Esophagus mucosa (tissue), 1 donor: ENCODE data around the gene ULK4. TPM values are rescaled to one million over a fixed set of nuclear protein-coding genes. Genes with fewer than 3 reads are reported as not detected.

Experiments
- ATAC-seq: fragments of 200-7000 bp; cut with Tn5 transposase; one replicate; pipeline ENCODE4 v1.9.1; 2020
- total RNA-seq: library from RNA; stranded (reverse); gene quantifications from one replicate; pipeline ENCODE4 v1.2.4, GENCODE V29; 2023
- donor health status: DM: yes; HTN: yes; CAD: no.

The ULK4 gene
- total RNA-seq, 1 donor from 2014 or later = 6.0 TPM

DNA sequence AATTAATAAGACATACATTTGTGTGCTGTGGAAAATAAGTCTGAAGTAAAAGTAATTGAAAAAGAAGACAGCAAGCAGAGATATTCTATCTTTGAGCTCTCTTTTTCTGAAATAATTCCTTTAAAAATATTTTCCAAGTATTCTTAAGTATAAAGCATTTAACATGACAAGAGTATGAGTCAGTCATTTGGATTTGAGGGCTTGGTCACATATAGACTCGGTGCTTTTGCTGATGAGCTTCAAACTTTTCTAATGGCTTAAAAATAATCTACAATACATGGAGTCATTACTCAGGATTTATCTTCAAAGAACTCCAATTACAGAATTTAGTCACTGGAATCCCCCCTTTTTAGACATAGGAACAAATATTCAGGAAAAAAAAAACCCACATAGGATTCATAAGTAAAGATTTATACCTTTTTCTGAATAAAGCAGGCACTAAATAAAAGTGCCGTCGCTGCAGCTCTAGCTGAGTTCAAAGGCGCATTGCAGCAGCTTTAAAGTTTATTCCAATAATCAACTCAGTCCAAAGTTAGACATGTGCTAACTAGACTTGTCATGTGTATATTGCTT lies 615.1 kb downstream of the ULK4 start:
- ATAC-seq = peak; percentile 43

DNA sequence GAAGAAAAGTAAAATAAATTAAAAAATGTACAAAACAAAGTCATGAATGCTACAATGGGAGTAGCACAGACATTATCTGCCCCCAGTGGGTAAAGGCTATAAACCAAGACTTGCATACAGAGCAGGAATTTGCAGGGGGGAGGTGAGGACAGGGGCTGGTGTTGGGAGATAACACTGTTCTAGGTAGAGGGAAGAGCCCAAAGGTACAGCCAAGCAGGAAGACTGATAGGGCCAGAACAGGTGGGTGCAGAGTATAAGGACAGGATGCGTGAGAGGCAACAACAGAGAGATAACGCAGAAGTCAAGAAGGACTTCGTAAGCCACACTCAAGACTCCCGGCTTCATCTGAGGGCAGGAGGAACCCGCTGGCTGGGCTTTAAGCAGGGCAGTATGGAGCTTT lies 616.1 kb downstream of the ULK4 start:
- no peak for ATAC-seq

DNA sequence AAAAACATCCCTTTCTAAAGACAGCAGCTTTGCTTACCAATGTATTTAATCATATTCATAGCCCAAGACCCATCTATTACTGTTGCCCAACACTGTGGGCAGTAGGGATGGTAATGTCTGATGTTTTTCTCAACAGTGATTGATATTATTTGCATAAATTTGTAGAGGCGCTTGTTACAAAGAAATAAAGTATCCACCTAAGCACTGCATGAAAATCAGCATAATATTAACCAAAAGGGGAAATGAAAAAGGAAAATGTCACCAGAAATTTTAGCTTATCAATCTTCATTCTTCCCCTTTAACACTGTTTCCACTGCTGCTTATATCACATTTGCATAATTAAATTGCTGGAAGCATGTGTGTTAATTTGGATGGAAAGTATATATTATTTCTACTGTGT lies 622.1 kb downstream of the ULK4 start:
- no peak for ATAC-seq

DNA sequence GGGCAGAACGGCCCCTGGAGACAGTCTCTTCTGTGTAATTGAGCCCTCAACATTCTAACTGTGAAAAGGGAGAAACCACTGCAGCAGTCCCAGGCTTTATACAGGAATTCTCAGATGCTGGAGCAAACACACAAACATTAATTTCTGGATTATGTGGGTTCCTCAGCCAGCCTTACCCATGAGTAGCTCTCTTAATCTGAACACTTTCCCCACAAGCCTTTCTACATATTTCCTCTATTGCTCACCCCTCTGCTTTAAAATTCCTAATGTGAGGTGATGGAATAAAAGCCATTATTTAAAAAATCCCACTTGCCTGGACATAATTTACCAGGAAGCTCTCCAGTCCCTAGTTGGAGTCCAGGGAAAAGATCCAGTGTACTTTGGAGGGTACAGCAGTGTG lies 623.6 kb downstream of the ULK4 start:
- no peak for ATAC-seq

DNA sequence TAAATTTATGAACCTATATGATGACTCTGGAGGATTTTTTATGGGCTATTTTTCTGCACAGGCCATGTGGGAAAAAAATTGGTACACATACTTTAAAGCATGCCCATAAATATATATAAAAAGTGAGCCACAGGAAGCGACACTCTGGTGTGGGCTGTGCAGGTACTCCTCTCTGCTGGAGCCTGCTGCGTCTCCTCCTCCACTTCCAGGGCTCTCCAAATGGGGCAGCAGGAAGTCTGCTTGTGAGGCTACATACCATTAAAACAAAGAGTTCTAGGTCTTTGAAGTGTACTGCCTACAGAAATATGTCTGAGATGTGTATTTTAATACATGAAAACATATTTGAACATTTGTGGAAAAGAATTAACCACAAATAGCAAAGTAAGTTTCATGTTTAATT lies 627.5 kb downstream of the ULK4 start:
- ATAC-seq = no peak

DNA sequence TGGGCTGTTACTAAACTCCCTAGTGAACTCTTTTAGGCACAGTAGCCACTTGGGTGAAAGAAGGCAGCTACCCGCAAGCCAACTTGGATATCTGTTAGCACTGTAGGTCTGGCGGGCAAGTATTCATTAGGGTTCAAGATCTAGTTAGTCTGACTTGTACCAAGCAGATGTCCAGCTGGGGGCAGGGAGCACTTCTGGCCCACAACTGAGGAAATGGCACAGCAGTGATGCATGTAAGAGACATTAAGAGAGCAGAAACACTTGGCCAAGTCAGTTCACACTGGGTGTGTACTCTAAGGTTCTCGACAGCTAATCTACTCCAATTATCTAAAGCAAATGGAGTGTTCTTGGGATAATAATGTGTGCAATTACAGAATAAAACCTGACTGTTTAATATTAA lies 630.9 kb downstream of the ULK4 start:
- no peak for ATAC-seq

DNA sequence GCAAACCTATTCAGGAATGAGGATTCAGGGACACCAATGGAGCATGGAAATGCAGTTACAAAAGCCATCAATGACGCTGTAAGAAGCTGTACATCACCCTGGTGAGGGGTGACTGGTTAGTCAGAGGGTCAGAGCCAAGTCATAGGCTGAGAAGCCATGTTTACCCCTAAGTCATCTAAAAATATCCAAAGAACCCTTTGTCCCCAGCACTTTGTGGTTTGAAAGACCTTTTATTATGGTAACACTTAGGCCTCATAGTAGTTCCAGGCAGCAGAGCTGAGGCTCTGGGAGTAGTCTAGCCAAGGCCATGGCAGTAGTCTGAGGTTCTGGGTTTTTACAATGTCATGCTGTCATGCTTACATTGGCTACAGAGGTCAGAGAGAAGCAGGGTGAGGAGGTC lies 631.4 kb downstream of the ULK4 start:
- no peak for ATAC-seq

DNA sequence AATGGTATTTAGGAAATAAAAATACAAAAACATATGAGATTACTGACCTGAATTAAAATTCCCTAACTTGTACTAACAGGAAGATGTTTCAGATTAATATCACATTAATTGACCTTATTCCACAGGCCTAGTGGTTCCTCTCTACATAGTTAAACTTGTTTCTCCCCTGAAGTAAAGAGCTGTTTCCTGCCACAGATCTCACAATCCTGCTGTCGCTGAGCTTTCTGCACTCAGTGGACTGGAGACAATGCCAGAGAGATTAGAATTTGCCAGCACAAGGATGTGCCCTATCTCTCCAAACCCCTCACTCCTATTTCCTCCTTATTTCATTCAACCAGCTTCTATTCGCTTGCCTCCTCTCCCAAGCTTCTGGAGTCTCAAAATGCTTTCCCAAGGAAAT lies 632.0 kb downstream of the ULK4 start:
- no peak for ATAC-seq

DNA sequence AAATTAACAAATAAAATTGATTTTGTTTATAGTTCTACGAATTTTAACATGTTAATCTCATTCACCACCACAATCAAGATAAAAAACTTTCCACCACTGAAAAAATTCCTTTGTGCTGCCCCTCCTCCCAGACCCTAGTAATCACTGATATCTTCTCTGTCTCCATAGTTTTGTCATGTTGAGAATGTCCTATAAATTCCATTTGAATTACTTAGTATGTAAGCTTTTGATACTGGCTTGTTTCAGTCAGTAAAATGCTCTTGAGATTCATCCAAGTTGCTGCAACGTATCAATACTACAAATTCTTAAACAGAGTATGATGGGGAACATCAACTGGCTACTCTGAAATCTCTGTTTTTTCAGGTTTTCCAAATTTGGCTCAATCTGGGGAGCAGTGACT lies 633.0 kb downstream of the ULK4 start:
- ATAC-seq = no peak

DNA sequence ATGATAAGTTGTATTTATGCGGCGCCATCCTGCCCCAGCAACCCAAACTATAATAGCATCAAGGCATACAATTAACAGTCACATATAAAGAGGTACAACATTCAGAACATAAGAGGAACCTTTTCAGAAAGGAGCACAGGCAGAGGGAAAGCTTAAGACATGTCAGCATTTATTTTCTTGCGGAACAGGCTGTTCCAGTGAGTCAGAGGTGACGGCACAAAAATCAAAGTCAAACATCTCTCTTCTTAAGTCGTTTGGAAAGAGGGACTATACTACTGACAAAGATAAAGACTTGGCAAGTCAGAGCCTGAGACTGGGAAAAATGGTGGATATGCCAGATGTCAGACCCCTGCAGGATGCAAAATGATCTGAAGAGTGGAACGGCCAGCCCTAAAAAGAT lies 634.2 kb downstream of the ULK4 start:
- peak; percentile 91 for ATAC-seq

DNA sequence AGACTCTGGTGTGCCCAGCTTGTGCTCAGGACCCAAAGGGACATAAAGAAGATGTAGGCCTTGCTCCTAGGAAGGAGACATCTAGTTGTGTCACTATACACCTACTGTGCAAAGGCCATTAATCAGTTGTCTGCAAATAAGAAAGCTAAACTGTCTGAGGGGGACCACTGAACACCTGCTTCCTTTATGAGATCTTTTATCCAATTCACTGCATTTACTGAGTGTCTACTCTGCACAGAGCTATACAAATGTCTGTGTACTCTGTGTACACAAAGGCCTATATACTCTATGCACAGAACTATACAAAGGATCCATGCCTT lies 637.8 kb downstream of the ULK4 start:
- no peak for ATAC-seq

DNA sequence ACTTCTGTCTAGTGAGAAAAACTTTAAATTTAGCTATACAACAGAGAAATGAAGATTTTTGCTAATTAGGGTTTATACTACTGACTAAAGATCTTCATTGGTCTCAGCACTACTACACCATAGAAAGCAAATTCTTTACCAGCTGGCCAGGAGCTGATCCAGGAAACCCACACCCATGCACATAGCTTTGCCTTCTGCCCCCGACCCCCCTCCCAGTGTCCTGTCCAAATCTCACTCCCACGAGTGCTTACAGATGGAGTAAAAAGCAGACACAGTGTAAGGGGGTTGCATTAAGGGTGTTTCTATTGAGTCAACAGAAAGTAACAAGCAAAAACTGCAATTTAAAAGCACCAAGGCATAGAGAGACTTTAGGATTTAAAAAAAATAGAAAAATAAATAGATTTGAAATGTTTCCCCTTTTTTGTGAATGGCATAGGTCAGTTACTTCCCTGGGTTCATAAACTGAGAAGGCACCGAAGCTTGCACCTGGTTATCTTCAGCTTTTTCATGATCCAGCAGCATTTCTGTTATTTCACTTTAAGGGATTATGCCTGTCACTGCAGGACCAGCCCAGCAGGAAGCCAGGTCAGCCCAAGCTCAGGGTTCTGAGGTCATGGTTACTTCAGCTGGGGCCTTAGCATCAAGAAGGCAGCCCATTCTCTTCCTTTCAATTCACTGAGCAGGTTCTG lies 638.3 kb downstream of the ULK4 start:
- ATAC-seq = peak; percentile 49

DNA sequence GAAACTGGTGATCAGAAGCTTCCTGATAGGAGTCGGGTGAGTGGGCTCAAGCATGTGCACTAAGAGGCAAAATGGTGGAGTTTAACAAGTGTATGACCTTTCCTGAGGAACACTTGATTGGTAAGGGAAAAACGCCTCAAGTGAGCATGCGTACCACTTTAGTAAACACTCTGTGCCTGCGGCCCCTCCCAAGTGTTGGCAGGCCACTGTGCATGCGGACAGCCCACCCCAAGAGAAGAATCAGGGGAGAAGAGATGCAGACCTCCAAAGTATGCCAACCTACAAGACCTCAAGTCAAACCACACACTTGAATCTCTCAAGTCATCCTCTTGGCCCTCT lies 640.3 kb downstream of the ULK4 start:
- no peak for ATAC-seq

DNA sequence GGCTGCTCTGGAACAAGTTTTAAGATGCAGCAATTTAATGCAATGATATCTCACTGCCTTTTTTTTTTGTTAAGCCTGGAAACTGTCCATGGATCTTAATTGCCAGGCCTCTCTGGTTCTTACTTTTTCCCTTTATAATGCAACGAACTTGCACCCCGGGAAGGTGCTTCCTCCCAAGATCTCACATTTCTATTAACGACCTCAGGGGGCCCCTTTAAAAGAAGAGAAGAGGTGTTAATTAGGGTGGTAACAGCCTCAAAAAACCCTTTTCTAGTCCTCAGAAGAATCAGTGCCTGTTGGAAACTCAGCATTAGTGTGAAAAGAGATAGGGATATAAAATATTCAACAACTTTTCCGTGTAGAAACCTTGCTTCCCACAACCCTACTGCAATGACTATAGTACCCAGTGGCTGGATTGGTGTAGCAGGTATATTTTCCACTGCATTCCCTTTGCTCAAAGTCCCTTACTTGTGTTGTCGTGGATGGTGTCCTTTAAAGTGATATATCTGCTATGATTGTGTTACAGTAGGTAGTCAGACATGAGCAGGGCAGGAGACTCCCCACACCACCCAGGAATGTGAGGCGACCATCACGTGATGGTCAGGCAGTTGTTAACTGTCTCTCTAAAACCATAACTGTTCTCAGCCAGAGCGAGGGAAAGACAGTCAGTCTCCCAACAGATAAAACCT lies 640.8 kb downstream of the ULK4 start:
- no peak for ATAC-seq

DNA sequence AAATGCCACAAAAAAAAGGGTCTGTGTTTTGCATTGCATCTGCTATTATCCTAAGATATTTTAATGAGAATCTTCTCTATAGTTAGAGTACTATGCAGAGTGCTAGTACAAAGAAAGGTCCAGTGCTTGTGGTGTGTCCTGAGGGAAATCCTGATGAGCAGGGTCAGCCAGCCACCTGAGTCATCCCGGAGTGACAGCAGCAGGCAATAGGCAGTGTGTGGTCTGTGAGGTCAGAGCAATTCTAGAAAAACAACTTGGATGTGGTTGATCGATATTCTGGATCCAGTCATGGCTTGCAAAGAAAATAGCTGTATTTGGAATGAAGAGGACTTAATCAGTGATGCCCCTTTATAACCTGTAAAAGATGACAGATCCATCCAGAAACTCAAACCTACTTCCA lies 643.4 kb downstream of the ULK4 start:
- peak; percentile 45 for ATAC-seq

DNA sequence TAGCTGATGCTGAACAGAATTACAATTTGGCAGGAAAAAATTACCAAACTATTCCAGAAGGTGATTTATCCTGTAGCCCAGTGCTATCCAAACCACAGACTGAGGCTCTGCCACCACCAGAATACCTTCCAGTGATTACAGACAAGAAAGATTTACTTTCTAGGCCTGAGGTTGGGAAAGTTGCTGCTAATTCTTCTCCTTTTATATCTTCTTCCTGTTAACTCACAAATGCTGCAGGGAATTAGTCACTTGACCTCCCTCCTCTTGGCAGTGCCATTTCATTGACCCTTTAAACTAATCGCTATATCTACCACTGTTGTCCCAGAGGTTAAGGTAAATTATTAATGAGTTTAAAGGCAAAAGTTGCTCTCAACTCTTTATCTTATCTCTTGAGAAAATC lies 644.2 kb downstream of the ULK4 start:
- ATAC-seq = no peak

DNA sequence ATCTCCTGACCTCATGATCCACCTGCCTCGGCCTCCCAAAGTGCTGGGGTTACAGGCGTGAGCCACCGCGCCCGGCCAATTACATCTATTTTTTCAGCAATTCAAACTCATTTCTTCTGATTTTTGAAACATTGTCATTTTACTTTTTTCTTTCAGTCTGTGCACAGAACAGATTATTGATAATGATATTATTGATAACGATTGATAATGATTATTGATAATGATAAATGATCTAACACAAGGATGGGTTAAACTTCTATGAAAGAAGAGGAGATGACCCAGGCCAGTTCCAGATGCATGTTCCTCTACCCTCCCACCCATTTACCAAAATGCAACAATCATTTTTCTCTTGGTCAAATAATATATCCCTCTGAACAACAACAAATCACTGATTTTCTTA lies 644.6 kb downstream of the ULK4 start:
- ATAC-seq = no peak

DNA sequence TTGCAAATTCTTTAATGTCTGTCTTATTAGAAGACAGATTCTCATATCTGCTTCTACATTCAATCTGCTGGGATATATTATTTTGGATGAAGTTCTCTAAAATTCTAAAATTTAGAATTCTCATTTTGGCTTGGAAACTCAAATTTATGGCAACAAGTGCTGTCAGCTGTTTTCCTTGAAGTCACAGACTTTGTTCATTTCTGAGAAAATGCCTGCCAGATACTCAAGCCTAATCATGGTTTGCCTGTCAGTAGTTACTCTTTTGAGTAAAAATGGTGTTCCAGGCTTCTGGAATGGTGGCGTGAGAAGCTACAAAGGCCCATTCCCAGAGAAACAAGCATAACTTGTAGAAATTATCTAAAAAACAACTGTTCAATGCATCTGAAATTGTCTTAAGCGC lies 646.8 kb downstream of the ULK4 start:
- ATAC-seq = no peak

DNA sequence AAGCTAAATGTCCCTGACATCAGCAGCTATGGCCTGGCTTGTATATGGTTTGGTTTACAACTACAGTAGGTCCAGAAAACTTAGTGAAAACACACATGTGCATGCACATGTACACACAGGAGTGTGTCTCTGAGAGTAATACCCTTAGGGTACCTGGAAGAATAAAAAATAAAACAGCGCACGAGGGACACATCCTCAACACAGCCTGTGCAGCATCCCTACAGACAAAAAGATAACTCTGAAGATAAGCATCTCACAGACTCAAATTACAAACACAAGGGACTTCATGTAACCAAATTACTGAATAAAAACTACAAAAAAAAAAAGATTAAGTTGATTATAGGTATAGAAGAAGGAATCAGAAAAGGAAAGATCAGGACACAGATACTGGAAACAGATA lies 653.8 kb downstream of the ULK4 start:
- no peak for ATAC-seq

DNA sequence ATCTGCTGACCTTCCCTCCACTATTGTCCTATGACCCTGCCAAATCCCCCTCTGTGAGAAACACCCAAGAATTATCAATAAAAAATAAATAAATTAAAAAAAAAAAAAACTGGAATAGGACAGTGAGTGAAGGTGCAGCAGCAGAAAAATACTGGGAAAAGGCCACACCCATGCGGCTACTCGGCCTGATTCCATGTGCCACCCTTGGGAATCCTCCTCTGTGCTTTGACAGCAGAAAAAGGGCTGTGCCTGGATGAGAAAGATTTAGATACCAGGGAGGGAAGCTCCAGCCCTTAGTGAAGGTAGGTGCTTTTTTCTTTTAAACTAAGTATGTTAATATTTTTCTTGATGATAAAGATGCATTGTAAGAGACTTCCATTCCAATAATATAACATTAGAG lies 654.8 kb downstream of the ULK4 start:
- ATAC-seq = no peak

DNA sequence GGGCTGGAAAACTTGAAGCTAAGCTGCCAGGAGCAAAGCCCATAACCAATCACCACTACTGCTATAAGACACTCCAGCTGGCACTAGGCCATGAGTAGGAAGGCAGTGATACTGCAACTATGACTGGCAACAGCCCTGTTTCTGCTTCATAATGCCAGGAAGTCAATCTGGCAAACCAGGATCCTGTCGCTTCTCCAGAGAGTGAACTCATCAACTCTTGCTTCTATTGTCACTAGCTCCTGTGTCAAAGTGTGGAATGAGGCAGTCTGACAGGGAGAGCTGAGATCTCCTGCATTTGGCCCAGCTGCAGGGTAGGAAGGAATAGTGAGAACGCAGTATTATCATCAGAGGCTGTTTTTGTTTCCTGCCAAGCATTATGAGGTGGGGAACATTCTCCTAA lies 657.3 kb downstream of the ULK4 start:
- ATAC-seq = no peak

DNA sequence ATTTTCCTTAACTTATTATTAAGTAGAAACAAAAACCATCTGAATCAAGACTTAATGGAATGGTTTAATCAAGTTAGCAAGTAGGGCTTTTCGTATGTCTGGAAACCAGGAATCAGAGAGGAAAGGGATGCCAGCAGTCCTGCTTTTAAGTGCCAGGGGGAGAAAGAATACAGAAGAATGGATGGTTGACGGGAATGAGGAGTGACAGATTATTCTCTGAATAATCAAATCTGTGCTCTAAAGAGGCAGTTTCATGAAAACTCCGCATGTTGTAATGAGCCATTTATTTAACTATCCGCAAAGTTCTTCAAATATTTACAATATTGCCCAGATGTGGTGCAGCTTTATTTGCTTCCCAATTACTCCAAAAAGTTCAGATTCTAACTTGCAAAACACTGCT lies 659.6 kb downstream of the ULK4 start:
- ATAC-seq = no peak

DNA sequence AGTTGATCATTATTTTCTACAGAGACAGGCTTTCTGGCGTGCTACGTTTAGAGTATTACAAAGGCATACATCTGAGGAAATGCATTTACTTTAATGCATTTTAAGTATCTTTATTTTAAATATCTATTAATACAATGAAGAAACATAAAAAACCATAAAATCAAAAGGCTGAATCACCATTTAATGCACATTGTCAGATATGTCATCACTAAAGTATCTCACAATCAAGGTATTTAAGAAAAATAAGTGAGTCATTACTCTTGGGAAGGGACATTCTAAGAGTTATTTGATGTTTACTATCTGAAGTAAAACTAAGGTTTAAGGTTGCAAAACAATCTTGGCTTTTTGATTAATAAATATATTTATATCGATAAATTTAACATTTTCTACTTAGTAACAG lies 660.4 kb downstream of the ULK4 start:
- no peak for ATAC-seq

DNA sequence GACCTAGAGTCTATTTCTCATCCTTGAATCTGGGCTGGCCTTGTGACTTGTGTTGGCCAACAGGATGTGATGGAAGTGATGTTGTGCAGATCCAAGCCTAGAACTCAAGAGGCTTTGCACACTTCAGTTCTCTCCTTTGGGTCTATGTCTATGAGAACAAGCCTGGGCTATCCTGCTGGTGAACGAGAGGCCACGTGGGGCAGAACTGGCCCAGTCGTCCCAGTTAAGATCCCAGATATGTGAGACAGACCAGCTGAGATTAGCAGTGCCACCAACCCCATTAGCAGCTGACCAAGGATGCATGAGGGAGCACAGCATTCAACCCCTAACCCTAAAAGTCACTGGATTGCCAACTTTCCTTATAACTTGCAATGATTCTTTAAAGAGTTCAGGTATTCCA lies 662.9 kb downstream of the ULK4 start:
- no peak for ATAC-seq

DNA sequence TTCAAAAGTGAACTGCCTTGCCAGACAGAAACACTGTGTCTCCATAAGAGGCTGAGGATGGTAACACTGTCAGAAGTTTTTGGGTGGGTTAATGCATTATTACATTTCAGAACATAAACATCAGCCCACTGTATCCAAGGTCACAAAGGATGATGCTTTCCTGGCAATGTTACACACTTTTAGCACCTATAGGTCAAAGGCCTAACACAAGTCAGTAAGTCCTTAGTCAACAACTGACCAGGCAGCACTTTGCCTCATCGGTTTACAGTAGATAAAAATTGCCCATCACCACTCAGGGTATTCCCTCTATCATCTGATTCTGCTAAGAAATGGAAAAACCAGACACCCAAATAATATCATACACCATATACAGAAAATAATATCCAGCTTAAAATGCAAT lies 664.2 kb downstream of the ULK4 start:
- no peak for ATAC-seq
